HG03571 (cell line): ENCODE measurements around the gene MUC6.
"Not testable (repeated sequence)": the region's sequence is repeated elsewhere in the genome, so short reads cannot be mapped to it uniquely, and the experiment has no call there.

Experiments
- ATAC-seq: cut with Tn5 transposase; IDR thresholded peaks from one replicate; pipeline ENCODE4 v1.9.1; 2021; ENCODE audit not compliant: unreplicated experiment

The MUC6 gene

GRCh38 chr11:991034-991433 is 45.5 kb downstream of the MUC6 start:
- no peak for ATAC-seq

GRCh38 chr11:990101-990500 is 46.4 kb downstream of the MUC6 start:
- no peak for ATAC-seq

- ATAC-seq, result no peak
Measured at GRCh38 chr11:987671-988070, 48.8 kb downstream of the MUC6 start.

GRCh38 chr11:986952-987305 is 49.6 kb downstream of the MUC6 start:
- ATAC-seq, result no peak

GRCh38 chr11:986270-986951 is 50.1 kb downstream of the MUC6 start:
- ATAC-seq, result no peak

- ATAC-seq, result no peak
Measured at GRCh38 chr11:985848-986247, 50.7 kb downstream of the MUC6 start.

- no peak for ATAC-seq
Measured at GRCh38 chr11:985406-985805, 51.1 kb downstream of the MUC6 start.

GRCh38 chr11:984546-984945 is 52.0 kb downstream of the MUC6 start:
- ATAC-seq, result no peak

GRCh38 chr11:981764-982163 is 54.8 kb downstream of the MUC6 start:
- no peak for ATAC-seq

- ATAC-seq, result no peak
Measured at GRCh38 chr11:980438-981357, 55.8 kb downstream of the MUC6 start.

GRCh38 chr11:978781-979180 is 57.7 kb downstream of the MUC6 start:
- no peak for ATAC-seq

- no peak for ATAC-seq
Measured at GRCh38 chr11:977830-978720, 58.4 kb downstream of the MUC6 start.

- ATAC-seq, result no peak
Measured at GRCh38 chr11:976431-977160, 59.9 kb downstream of the MUC6 start.

GRCh38 chr11:975827-976226 is 60.7 kb downstream of the MUC6 start:
- ATAC-seq, result no peak

GRCh38 chr11:975376-975775 is 61.1 kb downstream of the MUC6 start:
- not testable (repeated sequence) for ATAC-seq

- no peak for ATAC-seq
Measured at GRCh38 chr11:973237-973636, 63.3 kb downstream of the MUC6 start.

- no peak for ATAC-seq
Measured at GRCh38 chr11:972523-973211, 63.9 kb downstream of the MUC6 start.

- ATAC-seq, result no peak
Measured at GRCh38 chr11:971731-972365, 64.7 kb downstream of the MUC6 start.

- ATAC-seq, result no peak
Measured at GRCh38 chr11:971092-971690, 65.3 kb downstream of the MUC6 start.
